IMR-90 (cell line): ENCODE measurements around the gene RAB9A. TPM values are rescaled to one million over a fixed set of nuclear protein-coding genes. Genes with fewer than 3 reads are reported as not detected.
A peak's percentile ranks its signal among the peaks of the same experiment; 100 is the strongest.

Experiments used
- ATAC-seq: fragments of 200-7000 bp; cut with Tn5 transposase; 2 replicates; pipeline ENCODE4 v1.9.1; 2020; ENCODE audit warnings: low read depth, mild to moderate bottlenecking, moderate library complexity
- BruUV-seq: library from RNA; stranded (reverse); fragments of 400-500 nt; replicated peaks from 2 replicates; lab custom pipeline; 2021; lab: Mats Ljungman, UMichigan
- CTCF ChIA-PET: fragments of 300-600 bp; formaldehyde crosslinking; extraction: SDS; loops from one replicate; lab custom pipeline; 2021; ENCODE audit warnings: antibody characterized with exemption; lab: Yijun Ruan, JAX
- POLR2A ChIA-PET: fragments of 300-600 bp; sonication (Branson Sonifier 250); formaldehyde crosslinking; loops from one replicate; lab custom pipeline; 2022; ENCODE audit warnings: antibody characterized with exemption; ENCODE audit not compliant: unreplicated experiment; lab: Charles Lee
- DNase-seq: peaks from one replicate; pipeline ENCODE4 v3.0.0; 2013
- H2AFZ ChIP-seq: replicated peaks from 2 replicates; pipeline ENCODE3; 2013; ENCODE audit warnings: low read length, mild to moderate bottlenecking; ENCODE audit not compliant: poor library complexity
- H2AK5ac ChIP-seq: 2 replicates; pipeline ENCODE4 v1.6.1; 2013; ENCODE audit warnings: low read depth, low read length, inconsistent platforms
- H2AK9ac ChIP-seq: replicated peaks from 2 replicates; pipeline ENCODE3; 2013; ENCODE audit warnings: mild to moderate bottlenecking, low read depth, low read length, moderate library complexity; ENCODE audit not compliant: poor library complexity
- H2BK120ac ChIP-seq: 2 replicates; pipeline ENCODE4 v1.6.1; 2013; ENCODE audit warnings: low read depth, low read length, inconsistent platforms
- H2BK15ac ChIP-seq: 3 replicates; pipeline ENCODE4 v1.6.1; 2013; ENCODE audit warnings: low read depth, low read length, inconsistent platforms
- H2BK20ac ChIP-seq: 2 replicates; pipeline ENCODE4 v1.6.1; 2013; ENCODE audit warnings: low read depth, mild to moderate bottlenecking, inconsistent platforms, low read length, moderate library complexity
- H2BK5ac ChIP-seq: 2 replicates; pipeline ENCODE4 v1.6.1; 2013; ENCODE audit warnings: mild to moderate bottlenecking, low read depth, low read length, inconsistent platforms; ENCODE audit not compliant: poor library complexity, severe bottlenecking
- H3K14ac ChIP-seq: replicated peaks from 2 replicates; pipeline ENCODE4 v1.6.1; 2013; ENCODE audit warnings: low read depth, low read length, inconsistent platforms
- H3K18ac ChIP-seq: 2 replicates; pipeline ENCODE4 v1.6.1; 2013; ENCODE audit warnings: low read depth, low read length, control low read depth
- H3K23ac ChIP-seq: 2 replicates; pipeline ENCODE4 v1.6.1; 2013; ENCODE audit warnings: low read depth, low read length, inconsistent platforms
- H3K27ac ChIP-seq: 2 replicates; pipeline ENCODE4 v1.5.1; 2013; ENCODE audit warnings: mild to moderate bottlenecking, control low read depth, low read length; ENCODE audit not compliant: insufficient read depth
- H3K27me3 ChIP-seq: 2 replicates; pipeline ENCODE4 v1.6.1; 2013; ENCODE audit warnings: low read length; ENCODE audit not compliant: control insufficient read depth, insufficient read depth
- H3K36me3 ChIP-seq: 2 replicates; pipeline ENCODE4 v1.6.1; 2013; ENCODE audit warnings: low read length, mixed read lengths; ENCODE audit not compliant: control insufficient read depth, insufficient read depth
- H3K4ac ChIP-seq: 2 replicates; pipeline ENCODE4 v1.6.1; 2013; ENCODE audit warnings: low read depth, low read length, inconsistent platforms
- H3K4me1 ChIP-seq: 2 replicates; pipeline ENCODE4 v1.6.1; 2013; ENCODE audit warnings: low read length, mixed read lengths; ENCODE audit not compliant: control insufficient read depth, insufficient read depth
- H3K4me2 ChIP-seq: 2 replicates; pipeline ENCODE4 v1.6.1; 2013; ENCODE audit warnings: low read depth, mild to moderate bottlenecking, control low read depth, low read length, moderate library complexity
- H3K4me3 ChIP-seq: 2 replicates; pipeline ENCODE4 v1.5.1; 2013; ENCODE audit warnings: low read depth, mild to moderate bottlenecking, control low read depth, low read length, moderate library complexity; ENCODE audit not compliant: insufficient read depth
- H3K56ac ChIP-seq: 2 replicates; pipeline ENCODE4 v1.6.1; 2013; ENCODE audit warnings: low read length, inconsistent platforms; ENCODE audit not compliant: insufficient read depth; ENCODE audit errors: extremely low read depth
- H3K79me1 ChIP-seq, 2 experiments: 2 replicates each; pipeline ENCODE4 v1.6.1; 2013; ENCODE audit warnings: low read length in 2 of 2, inconsistent platforms in 1 of 2, low read depth in 1 of 2
- H3K9ac ChIP-seq: 2 replicates; pipeline ENCODE4 v1.6.1; 2013; ENCODE audit warnings: low read depth, low read length, control low read depth
- H3K9me1 ChIP-seq: 2 replicates; pipeline ENCODE4 v1.6.1; 2013; ENCODE audit warnings: low read length, inconsistent platforms; ENCODE audit not compliant: insufficient read depth
- H3K9me3 ChIP-seq: 2 replicates; pipeline ENCODE4 v1.6.1; 2013; ENCODE audit warnings: low read length; ENCODE audit not compliant: control insufficient read depth, insufficient read depth
- H4K20me1 ChIP-seq: 2 replicates; pipeline ENCODE4 v1.6.1; 2013; ENCODE audit warnings: low read length, inconsistent platforms; ENCODE audit not compliant: insufficient read depth
- H4K5ac ChIP-seq: 2 replicates; pipeline ENCODE4 v1.6.1; 2013; ENCODE audit warnings: mild to moderate bottlenecking, low read depth, low read length, control low read depth
- H4K8ac ChIP-seq, 2 experiments: 2 replicates each; pipeline ENCODE4 v1.6.1; 2013; ENCODE audit warnings: low read depth in 2 of 2, low read length in 2 of 2, control low read depth in 1 of 2, inconsistent platforms in 1 of 2
- H4K91ac ChIP-seq: 2 replicates; pipeline ENCODE4 v1.6.1; 2013; ENCODE audit warnings: low read depth, low read length, inconsistent platforms; ENCODE audit not compliant: insufficient read depth
- BHLHE40 ChIP-seq: fragments of 150-350 bp; IDR thresholded peaks from 2 replicates; pipeline ENCODE4 v1.6.1; 2016; ENCODE audit warnings: mild to moderate bottlenecking, low read depth, low read length
- CHD1 ChIP-seq: IDR thresholded peaks from 2 replicates; pipeline ENCODE4 v1.6.1; 2012; ENCODE audit warnings: low read depth, low read length, improper control_type of control experiment
- MAFK ChIP-seq: IDR thresholded peaks from 2 replicates; pipeline ENCODE4 v1.6.1; 2012; ENCODE audit warnings: low read depth, low read length, improper control_type of control experiment
- RAD21 ChIP-seq: IDR thresholded peaks from 2 replicates; pipeline ENCODE4 v1.6.1; 2012; ENCODE audit warnings: low read length, improper control_type of control experiment
- RCOR1 ChIP-seq: IDR thresholded peaks from 2 replicates; pipeline ENCODE4 v1.6.1; 2012; ENCODE audit warnings: mild to moderate bottlenecking, low read length, improper control_type of control experiment; ENCODE audit not compliant: insufficient replicate concordance
- SMC3 ChIP-seq: fragments of 150-350 bp; IDR thresholded peaks from 2 replicates; pipeline ENCODE4 v1.6.1; 2016; ENCODE audit warnings: low read depth, mild to moderate bottlenecking, antibody characterized with exemption, low read length, moderate library complexity
- dilution Hi-C: fragments of 300-500 bp; cut with HindIII; formaldehyde crosslinking; loops from one replicate; pipeline ENCODE4 v1.14.3; 2018; ENCODE audit warnings: low sequenced_read_pairs; ENCODE audit not compliant: unreplicated experiment
- in situ Hi-C: fragments of 300-500 bp; cut with MboI; formaldehyde crosslinking; loops from 3 replicates; pipeline ENCODE4 v1.14.3; 2019; ENCODE audit warnings: low sequenced_read_pairs, inconsistent platforms, mixed read lengths
- intact Hi-C: fragments of 100-400 bp; cut with micrococcal nuclease; formaldehyde crosslinking; loops from 2 replicates; pipeline ENCODE4 v1.10.0; 2022
- polyA plus RNA-seq, 3 experiments: library from polyadenylated mRNA; depleted of rRNA; stranded (reverse); fragments of >200 nt; gene quantifications; 2 replicates each; pipeline ENCODE4 v1.2.3, GENCODE V29; 2012; ENCODE audit warnings: low replicate concordance in 1 of 3
- total RNA-seq: library from RNA; depleted of rRNA; stranded (reverse); fragments of >200 nt; gene quantifications from 2 replicates; pipeline ENCODE4 v1.2.3, GENCODE V29; 2012
- TF ChIP-seq, protein P1 (sequence below): fragments of 150-350 bp; IDR thresholded peaks from 2 replicates; pipeline ENCODE4 v1.6.1; 2016; ENCODE audit warnings: low read depth, mild to moderate bottlenecking, low read length, moderate library complexity, borderline replicate concordance
- TF ChIP-seq, protein P2 (sequence below): fragments of 150-350 bp; IDR thresholded peaks from 2 replicates; pipeline ENCODE4 v1.6.1; 2017; ENCODE audit warnings: mild to moderate bottlenecking, antibody characterized with exemption, low read length, low read depth
- TF ChIP-seq, protein P3 (sequence below): conservative IDR thresholded peaks from 2 replicates; pipeline ENCODE4 v1.5.1; 2012; ENCODE audit warnings: mild to moderate bottlenecking, low read depth, low read length, improper control_type of control experiment

Gene RAB9A
- total and polyA plus RNA-seq, 2 of the 4 experiments (the other 2 are of a cell fraction) = 15.8 to 22.3 TPM

DNA sequence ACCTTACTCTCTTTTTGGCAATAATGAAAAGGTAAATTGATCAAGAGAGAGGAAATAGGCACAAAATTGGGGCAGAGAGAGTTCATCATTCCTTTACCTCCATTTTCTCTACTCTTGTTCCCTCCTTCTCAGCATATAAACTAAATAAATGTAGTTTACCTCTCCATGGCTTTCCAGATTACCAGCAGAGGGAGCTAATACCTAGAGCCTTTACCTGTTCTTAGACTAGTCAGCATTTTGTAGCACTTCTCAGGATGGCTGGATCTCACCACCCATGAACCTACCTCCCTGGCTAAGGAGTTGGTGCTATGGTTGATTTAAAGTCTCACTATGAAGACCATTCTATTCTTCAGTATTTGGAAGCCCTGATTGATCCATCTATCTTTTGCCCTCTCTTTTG is 61.3 kb downstream of the RAB9A start:
- Histone ChIP-seq H3K9me1 (no peaks in the 10 kb centered on the region), H2BK120ac (no peak overlapping the region), H3K9me3 (no peaks in the 10 kb centered on the region), H3K23ac (no peak overlapping the region), H4K20me1 (no peaks in the 10 kb centered on the region), H3K14ac (no peak overlapping the region), H3K4ac (no peak overlapping the region), H3K27me3 (no peaks in the 10 kb centered on the region), H3K36me3 (no peaks in the 10 kb centered on the region; the same call in none of the 2 replicates), H3K79me1 (no peaks in the 10 kb centered on the region), H2BK15ac (no peak overlapping the region), H2AFZ (no peak overlapping the region), H2BK20ac (no peak overlapping the region), H3K9ac (no peak overlapping the region), H3K4me3 (no peak overlapping the region), H2BK5ac (no peak overlapping the region), H2AK9ac (no peak overlapping the region), H4K91ac (no peak overlapping the region), H3K27ac (no peak overlapping the region), H4K8ac (no peak overlapping the region), H3K4me2 (no peak overlapping the region), H3K18ac (no peak overlapping the region), H4K5ac (no peak overlapping the region), H2AK5ac (no peak overlapping the region), H3K4me1 (peaks cover 2% of the 10 kb centered on the region), H3K56ac (no peak overlapping the region)
- DNase-seq (peak; percentile 48), ATAC-seq (peak; percentile 49)
- intact Hi-C loops = loop anchor here (1.0 kb wide), 1 partner anchor 282 kb away; no protein-coding TSS in a partner anchor
- in situ Hi-C loops = no loop called here
- TF ChIP-seq, protein P1, sequence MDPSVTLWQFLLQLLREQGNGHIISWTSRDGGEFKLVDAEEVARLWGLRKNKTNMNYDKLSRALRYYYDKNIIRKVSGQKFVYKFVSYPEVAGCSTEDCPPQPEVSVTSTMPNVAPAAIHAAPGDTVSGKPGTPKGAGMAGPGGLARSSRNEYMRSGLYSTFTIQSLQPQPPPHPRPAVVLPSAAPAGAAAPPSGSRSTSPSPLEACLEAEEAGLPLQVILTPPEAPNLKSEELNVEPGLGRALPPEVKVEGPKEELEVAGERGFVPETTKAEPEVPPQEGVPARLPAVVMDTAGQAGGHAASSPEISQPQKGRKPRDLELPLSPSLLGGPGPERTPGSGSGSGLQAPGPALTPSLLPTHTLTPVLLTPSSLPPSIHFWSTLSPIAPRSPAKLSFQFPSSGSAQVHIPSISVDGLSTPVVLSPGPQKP = no peak
- TF ChIP-seq, protein P2, sequence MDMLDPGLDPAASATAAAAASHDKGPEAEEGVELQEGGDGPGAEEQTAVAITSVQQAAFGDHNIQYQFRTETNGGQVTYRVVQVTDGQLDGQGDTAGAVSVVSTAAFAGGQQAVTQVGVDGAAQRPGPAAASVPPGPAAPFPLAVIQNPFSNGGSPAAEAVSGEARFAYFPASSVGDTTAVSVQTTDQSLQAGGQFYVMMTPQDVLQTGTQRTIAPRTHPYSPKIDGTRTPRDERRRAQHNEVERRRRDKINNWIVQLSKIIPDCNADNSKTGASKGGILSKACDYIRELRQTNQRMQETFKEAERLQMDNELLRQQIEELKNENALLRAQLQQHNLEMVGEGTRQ = no peak
- TF ChIP-seq SMC3 (peak; percentile 55), RAD21 (peak; percentile 51), CHD1 (no peak), RCOR1 (no peak), MAFK (peak; percentile 75), BHLHE40 (no peak)
- TF ChIP-seq, protein P3, sequence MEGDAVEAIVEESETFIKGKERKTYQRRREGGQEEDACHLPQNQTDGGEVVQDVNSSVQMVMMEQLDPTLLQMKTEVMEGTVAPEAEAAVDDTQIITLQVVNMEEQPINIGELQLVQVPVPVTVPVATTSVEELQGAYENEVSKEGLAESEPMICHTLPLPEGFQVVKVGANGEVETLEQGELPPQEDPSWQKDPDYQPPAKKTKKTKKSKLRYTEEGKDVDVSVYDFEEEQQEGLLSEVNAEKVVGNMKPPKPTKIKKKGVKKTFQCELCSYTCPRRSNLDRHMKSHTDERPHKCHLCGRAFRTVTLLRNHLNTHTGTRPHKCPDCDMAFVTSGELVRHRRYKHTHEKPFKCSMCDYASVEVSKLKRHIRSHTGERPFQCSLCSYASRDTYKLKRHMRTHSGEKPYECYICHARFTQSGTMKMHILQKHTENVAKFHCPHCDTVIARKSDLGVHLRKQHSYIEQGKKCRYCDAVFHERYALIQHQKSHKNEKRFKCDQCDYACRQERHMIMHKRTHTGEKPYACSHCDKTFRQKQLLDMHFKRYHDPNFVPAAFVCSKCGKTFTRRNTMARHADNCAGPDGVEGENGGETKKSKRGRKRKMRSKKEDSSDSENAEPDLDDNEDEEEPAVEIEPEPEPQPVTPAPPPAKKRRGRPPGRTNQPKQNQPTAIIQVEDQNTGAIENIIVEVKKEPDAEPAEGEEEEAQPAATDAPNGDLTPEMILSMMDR = peak; percentile 57
- ChIA-PET CTCF (interaction anchor here (1.6 kb wide), 1 partner anchor 243 kb away, joined by 3 read pairs; no protein-coding TSS in a partner anchor), POLR2A (no interaction called here)
- BruUV-seq = no TSS peak
- dilution Hi-C loops = no loop called here
